Mammary epithelial cell (primary cell): ENCODE measurements around the gene KCP.

ENCODE experiments used
- CTCF ChIP-seq, 2 donors: IDR thresholded peaks in 1 of 2; conservative IDR thresholded peaks in 1 of 2; 2 replicates each; pipeline ENCODE4 v1.5.1; 2011 to 2012; ENCODE audit warnings: inconsistent platforms in 2 of 2, low read length in 2 of 2, mild to moderate bottlenecking in 2 of 2, control low read depth in 1 of 2, low read depth in 1 of 2; ENCODE audit not compliant: insufficient read depth in 1 of 2; ENCODE audit errors: extremely low read depth in 1 of 2
- EZH2 ChIP-seq: IDR thresholded peaks from 2 replicates; pipeline ENCODE4 v1.6.1; 2012; ENCODE audit warnings: low read length, inconsistent platforms, borderline replicate concordance

GRCh38 chr7:128899392-128899791, 11.1 kb downstream of the KCP start:
- no peak for TF ChIP-seq CTCF (conservative IDR thresholded peaks at IDR 0.05 in 1 of 2, IDR thresholded peaks at IDR 0.05 in 1 of 2; ENCODE audit: extremely low read depth in 1 of 2, insufficient read depth in 1 of 2, low read depth in 1 of 2, low read length in 2 of 2)
- no peak for TF ChIP-seq EZH2
